HG02852 (cell line): ENCODE measurements around the gene TRABD2A.

Experiments used
- ATAC-seq: cut with Tn5 transposase; IDR thresholded peaks from one replicate; pipeline ENCODE4 v1.9.1; 2021; ENCODE audit warnings: mild to moderate bottlenecking, moderate library complexity; ENCODE audit not compliant: unreplicated experiment

TRABD2A gene

DNA sequence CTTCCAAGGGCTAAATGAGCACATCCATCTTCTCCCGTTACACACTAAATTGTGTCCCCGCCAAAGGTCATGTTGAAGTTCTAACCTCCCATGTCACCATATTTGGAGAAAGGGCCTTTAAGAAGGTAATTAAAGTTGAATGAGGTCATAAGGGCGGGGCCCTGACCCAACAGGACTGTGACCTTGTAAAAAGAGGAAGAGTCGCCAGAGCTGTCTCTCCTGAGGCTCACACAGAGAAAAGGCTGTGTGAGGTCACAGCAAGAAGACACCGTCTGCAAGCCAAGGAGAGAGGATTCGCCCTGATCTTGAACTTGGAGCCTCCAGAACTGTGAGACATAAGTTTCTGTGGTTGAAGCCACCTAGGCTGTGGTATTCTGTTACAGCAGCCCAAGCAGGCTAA lies 24.1 kb downstream of the TRABD2A start:
- ATAC-seq: no peak

DNA sequence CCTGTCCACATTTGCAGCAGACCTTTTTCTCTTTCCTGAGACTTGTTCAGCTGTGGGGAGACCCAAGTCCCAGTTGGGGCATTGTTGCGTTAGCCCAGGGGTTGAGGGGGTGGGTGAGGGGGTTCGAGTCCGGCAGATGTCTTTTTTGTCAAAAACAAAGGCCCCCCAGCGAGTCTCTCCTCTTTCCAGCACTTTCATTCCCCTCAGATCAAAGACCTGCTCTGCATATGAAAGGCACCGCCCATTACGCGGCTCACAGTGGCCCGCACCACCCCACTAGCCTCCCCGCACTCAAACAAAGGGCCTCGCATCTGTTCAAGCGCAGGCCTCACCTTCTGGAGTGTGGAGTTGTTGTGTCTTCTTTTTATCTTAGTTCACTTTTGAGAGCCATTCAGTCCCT lies 25.2 kb downstream of the TRABD2A start:
- ATAC-seq: no peak

DNA sequence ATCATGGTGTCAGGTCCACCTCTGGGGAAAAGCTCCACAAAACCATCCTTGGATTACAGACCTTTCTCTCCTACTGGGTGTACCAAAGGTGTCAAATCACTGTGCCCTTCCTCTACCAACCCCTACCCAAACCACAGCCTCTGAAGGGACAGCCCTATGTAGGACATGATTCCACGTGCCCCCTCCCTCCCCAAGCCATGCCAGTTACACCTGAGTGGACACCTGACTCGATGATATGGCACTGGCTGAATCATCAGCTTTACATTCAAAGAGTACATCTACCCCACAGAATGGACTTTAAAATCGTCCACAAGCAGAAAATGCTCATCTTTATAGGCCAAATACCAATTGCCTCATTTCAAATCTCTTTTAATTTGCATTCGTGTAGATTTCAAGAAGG lies 26.0 kb downstream of the TRABD2A start:
- ATAC-seq: no peak

DNA sequence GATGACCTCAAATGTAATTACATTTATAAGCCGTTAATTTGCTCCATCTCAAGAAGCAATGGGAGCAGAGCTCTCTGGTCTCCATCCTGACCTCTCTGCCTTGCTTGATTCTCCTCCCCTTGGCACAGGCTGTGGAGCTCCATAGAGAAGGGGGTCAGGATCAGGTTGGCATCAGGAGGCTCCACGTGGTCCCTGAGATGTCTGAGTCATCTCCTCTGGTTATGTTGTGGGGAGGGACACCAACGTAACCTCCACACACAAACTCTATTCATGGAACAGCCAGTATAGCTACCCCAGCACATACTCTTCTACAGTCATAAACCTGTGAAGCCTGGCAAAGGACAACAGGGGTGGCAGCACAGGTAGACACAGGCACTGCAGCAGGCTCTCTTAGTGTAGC lies 29.0 kb downstream of the TRABD2A start:
- no peak for ATAC-seq

GRCh38 chr2:84850471-84850870 lies 30.4 kb downstream of the TRABD2A start:
- no peak for ATAC-seq

DNA sequence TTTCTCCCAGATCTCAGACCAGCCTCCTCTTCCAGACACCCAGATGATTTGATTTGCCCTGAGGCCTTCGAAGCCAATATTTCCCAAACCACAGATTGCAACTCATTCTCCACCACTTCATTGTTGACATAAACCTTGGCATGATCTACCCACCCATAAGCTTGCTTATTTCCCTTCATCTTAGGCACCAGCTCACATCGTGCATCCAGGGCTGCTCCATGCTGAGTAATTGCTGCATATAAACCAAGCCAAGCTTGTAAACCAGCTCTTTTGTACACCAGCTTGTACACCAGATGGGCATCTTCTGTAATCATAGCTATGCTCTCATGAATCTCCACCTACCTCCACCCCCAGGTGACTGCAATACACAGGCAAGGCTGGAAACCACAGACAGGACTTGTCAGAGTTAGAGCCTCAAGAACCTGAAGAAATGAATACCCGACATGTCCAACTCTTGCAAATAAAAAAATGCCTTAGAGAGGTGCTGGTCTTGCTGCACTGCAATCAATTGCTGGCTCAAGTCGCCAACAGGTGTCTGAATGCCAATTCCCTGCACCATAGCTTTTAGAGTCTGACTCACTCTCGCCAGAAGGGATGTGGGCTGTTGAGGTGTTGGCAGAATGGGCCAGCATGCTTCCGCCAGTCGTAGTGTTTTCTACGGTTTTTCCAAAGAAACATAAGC lies 31.5 kb downstream of the TRABD2A start:
- ATAC-seq: no peak

DNA sequence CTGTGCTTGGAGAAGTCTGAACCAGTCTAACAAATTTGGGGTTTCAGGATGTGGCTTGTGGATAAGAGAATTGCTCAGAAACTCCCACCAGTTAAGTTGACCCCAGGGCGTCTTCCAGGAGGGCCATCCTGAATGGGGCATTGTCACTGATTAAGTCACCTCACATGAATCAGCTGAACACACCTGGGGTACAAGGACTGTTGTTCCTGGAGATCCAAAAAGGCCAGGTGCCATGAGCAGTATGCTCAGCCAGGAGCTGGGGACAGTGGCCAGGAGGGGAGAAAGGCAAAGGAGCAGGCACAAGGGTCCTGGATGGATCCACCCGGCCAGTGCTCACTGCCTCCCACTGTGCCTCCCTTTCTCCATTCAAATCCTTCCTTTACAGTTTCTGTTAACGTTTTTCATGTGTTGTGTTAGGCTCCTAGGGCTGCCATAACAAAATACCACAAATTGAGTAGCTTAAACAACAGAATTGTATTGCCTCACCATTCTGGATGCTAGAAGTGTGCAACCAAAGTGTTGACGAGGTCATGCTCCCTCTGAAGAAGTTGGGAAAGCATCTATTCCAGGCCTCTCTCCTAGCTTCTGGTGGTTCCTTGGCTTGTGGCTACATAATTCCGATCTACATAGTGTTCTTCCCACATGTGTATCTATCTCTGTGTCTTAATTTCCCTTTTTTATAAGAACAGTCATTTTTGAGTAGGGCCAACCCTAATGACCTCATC lies 33.4 kb downstream of the TRABD2A start:
- no peak for ATAC-seq

GRCh38 chr2:84846741-84847142 lies 34.1 kb downstream of the TRABD2A start:
- no peak for ATAC-seq

DNA sequence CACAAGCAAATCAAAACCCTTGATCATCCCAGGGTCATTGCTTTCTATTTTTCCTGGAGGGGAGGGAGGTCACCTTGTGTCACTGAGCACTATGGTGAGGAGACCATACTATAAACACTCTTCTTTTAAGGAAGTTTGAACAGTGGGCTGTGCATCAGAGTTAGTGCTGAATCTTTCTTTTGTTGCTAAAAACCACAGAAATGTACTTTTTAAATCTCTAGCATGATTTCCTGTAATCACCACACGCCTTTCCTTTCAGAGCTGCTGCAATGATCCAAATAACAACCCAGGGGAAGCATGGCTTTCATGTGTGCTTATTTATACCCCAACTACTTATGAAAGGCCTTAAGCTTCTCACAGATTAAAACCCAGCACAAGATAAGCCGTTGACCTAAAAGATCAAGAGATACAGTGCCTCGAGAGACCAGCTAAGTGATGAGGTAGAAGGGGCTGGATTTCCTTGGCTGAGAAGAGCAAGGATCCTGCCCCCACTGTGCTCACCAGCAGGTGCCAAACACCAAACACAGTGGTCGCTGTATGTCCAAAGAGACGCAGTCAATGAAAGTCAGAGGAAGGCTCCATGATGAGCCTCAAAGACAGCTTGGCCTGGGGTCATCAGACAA lies 34.7 kb downstream of the TRABD2A start:
- no peak for ATAC-seq

GRCh38 chr2:84844141-84844540 lies 36.7 kb downstream of the TRABD2A start:
- ATAC-seq: no peak

DNA sequence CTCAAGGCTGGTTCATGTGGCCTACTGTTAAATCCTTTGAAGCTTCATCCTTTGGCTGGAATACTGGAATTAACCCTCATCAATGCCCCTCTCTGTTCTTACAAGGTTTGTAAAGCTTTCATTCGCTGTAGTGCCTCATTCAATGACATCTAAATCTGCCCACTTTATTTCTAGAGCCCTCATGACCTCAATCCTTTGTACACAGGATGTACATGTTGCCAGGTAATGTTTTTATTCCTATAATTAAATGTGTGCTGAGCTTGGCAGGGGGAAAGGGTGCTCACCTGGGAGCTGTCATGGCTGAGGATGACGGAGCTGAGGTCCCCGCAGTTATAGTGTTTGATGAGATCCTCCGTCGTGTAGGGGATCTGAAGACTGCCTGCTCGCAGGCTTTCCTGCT lies 39.3 kb downstream of the TRABD2A start:
- no peak for ATAC-seq

DNA sequence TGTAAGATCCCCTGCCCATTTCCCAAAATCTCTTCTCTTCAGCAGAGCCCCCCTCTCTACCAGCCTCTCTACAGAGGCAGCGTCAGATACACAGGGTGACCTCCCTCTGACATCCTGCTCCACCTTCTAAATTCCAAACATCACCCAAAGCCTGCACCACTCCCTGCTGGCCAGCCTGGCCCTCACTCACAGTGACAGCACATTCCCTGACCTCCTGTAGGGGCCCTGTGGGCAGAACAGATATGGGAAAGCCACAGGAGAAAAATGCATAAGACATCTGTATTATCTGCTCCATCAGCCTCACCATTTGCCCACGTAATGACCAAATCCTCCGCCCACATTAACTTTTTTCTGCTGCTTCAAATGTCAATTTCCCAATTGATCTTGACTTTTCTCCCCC lies 40.6 kb downstream of the TRABD2A start:
- no peak for ATAC-seq

DNA sequence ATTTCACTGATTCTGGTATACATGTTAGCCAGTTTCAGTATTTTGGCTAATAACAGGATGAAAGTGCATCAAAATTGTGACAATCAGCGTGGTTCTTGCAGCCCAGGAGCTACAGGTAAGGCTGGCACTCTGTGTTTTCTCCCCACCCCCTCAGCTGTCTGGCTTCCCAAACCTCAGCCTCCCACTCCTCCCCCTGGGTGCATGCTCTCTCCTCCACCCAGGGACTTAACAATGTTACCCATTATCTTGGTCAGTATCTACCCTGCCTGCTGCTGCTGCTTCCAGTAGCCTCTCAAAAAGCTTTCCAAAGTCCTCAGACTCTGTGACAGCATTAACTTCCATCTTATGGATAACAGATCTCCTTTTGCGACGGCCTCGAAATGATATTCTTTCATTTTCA lies 41.0 kb downstream of the TRABD2A start:
- ATAC-seq: no peak

DNA sequence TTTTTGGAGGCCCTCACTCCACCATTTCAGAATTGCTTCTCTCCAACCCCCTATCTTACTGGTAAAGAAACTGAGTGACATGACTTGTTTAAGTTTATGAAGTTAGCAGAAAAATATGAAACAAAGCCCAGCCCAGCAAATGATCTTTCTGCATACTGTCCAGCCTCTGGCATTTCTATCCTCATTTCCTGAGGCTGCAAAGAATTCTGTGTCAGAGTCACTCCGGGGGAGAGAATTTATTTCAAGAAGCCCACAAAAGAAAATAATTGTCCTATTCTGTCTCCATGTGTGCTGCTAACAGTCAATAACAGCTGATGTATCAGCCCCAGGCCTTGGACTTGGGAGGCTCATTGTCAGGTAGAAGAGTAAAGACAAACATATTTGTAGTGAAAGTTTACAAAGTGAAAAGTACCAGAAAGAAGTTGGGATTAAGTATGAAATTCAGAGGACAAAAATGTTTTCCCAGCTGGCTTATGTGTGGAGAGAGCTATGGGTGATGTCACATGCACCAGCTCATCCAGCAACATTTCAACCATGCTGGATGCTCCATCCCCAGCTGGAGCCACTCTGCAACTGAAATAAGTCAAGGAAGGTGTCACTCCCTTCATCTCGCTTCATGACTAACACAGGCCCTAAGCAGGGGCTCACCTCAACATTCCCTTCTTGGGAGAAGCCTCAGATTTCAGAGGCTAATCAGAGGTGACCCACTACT lies 42.3 kb downstream of the TRABD2A start:
- no peak for ATAC-seq

- no peak for ATAC-seq
These were observed 44.7 kb downstream of the TRABD2A start for GRCh38 chr2:84836215-84836614.

GRCh38 chr2:84833481-84834150 lies 47.3 kb downstream of the TRABD2A start:
- no peak for ATAC-seq

DNA sequence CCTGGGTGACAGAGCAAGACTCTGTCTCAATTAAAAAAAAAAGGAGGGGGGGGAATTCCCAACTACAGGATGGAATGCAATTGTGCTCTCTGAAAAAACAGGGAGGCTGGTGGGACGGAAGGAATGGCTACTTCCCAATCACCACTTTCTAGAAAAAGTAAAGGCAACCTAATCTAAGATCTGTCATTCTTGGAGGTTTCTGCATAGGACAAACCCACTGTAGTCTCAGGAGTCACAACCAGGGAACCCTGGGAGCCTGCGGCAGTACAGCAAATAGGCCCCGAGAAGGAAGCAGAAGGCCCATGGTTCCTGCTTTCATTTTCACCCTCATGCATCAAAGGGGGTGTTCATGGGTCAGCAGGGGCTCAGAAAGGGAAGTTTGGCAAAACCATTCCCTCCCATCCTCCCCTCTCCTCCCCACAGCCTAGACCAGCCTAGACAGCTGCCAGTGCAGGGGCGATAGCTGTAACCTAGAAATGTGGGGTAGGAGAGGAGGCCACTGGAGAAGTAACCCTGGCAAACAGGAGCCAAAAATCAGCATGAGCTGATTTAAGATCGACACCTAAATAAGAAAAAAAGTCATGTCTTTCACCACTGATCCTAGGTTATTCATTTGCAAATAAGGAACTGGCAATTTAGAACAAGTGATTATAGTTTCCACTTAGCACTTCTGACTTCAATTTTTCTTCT lies 48.0 kb downstream of the TRABD2A start:
- peak; percentile 86 for ATAC-seq

- no peak for ATAC-seq
These were observed 50.0 kb downstream of the TRABD2A start for GRCh38 chr2:84830758-84831500.

GRCh38 chr2:84830095-84830494 lies 50.8 kb downstream of the TRABD2A start:
- no peak for ATAC-seq

- ATAC-seq: no peak
These were observed 51.2 kb downstream of the TRABD2A start for GRCh38 chr2:84829693-84830092.
